ENCODE results near the gene CDK14. TPM values are rescaled to one million over a fixed set of nuclear protein-coding genes. Genes with fewer than 3 reads are reported as not detected.

The CDK14 gene
- total RNA-seq, result 10 to 100 TPM in 2 of 4 donors, 1 to 10 TPM in 1, under 1 TPM in 1; 0.18 to 74.3 (median 7.3) TPM

DNA sequence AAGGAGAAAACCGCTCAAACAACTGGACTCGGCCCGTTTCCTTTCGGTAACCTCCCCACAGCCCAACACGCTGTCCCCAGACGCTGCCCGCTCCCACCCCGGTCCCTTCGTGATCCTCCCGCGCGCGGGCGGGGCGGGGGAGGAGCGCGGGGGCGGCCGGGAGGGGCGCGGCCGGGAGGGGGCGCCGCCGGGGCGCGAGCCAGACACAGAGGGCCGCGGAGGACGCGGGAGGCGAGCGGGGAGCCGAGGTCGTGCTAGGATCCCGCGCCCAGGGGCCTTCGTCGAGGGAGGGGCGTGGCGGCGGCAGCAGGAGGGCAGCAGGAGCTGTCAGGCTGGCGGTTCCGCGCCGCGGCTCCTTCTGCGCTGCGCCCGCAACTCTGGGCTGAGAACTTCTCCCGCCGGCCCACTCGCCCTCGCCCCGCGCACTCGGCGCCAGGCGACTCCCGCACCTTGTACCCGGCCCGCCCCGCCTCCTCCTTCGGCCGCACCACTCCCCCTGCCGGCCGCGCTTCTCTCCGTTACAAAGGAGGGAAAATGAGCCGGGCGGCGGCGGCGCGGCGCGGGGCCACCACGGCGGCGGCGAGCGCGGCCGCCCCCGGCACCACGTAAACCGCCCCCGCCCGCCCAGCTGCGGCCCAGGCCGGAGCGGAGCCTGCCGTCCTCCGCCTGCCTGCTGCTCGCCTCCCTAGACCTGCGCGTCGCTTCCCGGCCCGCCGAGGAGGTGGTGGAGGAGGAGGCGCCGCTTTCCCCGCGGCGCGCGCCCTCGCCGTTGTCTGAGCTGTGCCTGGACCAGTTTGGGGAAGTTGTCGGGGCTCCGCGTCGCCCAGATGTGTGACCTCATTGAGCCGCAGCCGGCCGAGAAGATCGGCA is at the start of gene CDK14:
CDK14 (plus strand) TSS at position 521 of the 870 bp plus-strand sequence; CDS start at position 828, 307 bp downstream.
- Histone ChIP-seq H3K4me3 (peak within 1 kb of the TSS; percentile 63 to 67 (median 65)), H3K4me1 (peaks cover 0 to 9% (median 2%) of the 10 kb centered on the region in 4 donors), H3K27me3 (no peaks in the 10 kb centered on the region), H3K9me3 (no peaks in the 10 kb centered on the region), H3K36me3 (no peaks in the 10 kb centered on the region), H3K27ac (peak within 1 kb of the TSS; percentile 34 to 80 (median 63))
- TF ChIP-seq POLR2A (IDR thresholded peaks at IDR 0.05), result no peak
- TF ChIP-seq, protein P1, sequence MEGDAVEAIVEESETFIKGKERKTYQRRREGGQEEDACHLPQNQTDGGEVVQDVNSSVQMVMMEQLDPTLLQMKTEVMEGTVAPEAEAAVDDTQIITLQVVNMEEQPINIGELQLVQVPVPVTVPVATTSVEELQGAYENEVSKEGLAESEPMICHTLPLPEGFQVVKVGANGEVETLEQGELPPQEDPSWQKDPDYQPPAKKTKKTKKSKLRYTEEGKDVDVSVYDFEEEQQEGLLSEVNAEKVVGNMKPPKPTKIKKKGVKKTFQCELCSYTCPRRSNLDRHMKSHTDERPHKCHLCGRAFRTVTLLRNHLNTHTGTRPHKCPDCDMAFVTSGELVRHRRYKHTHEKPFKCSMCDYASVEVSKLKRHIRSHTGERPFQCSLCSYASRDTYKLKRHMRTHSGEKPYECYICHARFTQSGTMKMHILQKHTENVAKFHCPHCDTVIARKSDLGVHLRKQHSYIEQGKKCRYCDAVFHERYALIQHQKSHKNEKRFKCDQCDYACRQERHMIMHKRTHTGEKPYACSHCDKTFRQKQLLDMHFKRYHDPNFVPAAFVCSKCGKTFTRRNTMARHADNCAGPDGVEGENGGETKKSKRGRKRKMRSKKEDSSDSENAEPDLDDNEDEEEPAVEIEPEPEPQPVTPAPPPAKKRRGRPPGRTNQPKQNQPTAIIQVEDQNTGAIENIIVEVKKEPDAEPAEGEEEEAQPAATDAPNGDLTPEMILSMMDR (IDR thresholded peaks at IDR 0.05), result peak in 4 of 6 experiments; percentile 26 to 59 (median 55)
- DNase-seq, result peak; percentile 74 to 86 (median 84)

DNA sequence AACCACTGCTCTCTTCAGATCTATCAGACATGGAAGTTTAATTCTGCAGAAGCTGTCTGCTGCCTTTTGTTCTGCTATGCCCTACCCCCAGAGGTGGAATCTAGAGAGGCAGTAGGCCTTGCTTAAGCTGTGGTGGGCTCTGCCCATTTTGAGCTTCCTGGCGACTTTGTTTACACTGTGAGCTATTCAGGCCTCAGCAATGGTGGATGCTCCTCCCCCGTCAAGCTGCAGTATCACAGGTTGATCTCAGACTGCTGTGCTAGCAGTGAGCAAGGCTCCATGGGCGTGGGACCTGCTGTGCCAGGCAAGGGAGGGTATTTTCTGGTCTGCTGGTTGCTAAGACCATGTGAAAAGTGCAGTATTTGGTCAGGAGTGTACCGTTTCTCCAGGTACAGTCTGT is 45.1 kb upstream of the CDK14 start:
- Histone ChIP-seq H3K4me1 (no peaks in the 10 kb centered on the region), H3K4me3 (no peak overlapping the region), H3K27me3 (no peaks in the 10 kb centered on the region), H3K36me3 (no peaks in the 10 kb centered on the region), H3K9me3 (no peaks in the 10 kb centered on the region), H3K27ac (no peak overlapping the region)
- DNase-seq, result no peak
- TF ChIP-seq, protein P1 (IDR thresholded peaks at IDR 0.05), result no peak
- no peak for TF ChIP-seq POLR2A (IDR thresholded peaks at IDR 0.05)

DNA sequence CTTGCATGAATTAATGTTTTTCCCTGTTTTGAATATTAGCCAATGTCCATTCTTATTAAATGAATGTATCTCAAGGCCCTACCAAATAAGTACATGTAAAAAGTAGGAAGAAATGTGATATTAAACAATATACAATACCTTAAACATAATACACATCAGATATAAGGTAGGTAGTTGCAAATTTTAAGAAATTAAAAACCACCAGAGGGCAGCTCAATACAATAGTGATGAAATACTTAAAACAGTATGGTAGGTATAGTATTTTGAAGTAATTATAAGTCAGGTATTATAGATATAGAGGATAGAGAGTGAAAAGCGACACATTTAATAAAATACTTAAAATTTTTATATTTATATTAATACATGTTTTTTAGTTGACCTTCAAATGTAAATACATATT is 43.6 kb upstream of the CDK14 start:
- Histone ChIP-seq H3K4me3 (no peak overlapping the region), H3K36me3 (no peaks in the 10 kb centered on the region), H3K27me3 (no peaks in the 10 kb centered on the region), H3K9me3 (no peaks in the 10 kb centered on the region), H3K4me1 (no peaks in the 10 kb centered on the region), H3K27ac (no peak overlapping the region)
- TF ChIP-seq POLR2A (IDR thresholded peaks at IDR 0.05), result no peak
- TF ChIP-seq, protein P1 (IDR thresholded peaks at IDR 0.05), result no peak
- DNase-seq, result no peak

DNA sequence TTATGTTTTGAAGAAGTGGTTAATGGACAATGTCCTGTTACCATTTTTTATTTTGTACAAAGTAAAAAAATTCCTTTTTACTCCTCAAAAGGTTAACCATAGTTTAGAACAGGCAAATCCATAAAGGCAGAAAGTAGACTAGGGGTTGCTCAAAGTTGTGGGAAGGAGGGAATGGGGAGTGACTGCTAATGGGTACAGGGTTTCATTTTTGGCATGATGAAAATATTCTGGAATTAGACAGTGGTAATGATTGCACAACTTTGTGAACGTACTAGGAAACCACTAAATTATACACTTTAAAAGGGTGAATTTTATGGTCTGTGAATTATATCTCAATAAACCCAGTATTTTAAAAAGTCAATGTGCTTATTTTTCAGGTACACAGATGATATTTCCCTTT is 35.4 kb upstream of the CDK14 start:
- Histone ChIP-seq H3K9me3 (no peaks in the 10 kb centered on the region), H3K4me1 (no peaks in the 10 kb centered on the region), H3K27ac (no peak overlapping the region), H3K36me3 (no peaks in the 10 kb centered on the region), H3K4me3 (no peak overlapping the region), H3K27me3 (no peaks in the 10 kb centered on the region)
- no peak for TF ChIP-seq POLR2A (IDR thresholded peaks at IDR 0.05)
- TF ChIP-seq, protein P1 (IDR thresholded peaks at IDR 0.05), result no peak
- DNase-seq, result no peak

DNA sequence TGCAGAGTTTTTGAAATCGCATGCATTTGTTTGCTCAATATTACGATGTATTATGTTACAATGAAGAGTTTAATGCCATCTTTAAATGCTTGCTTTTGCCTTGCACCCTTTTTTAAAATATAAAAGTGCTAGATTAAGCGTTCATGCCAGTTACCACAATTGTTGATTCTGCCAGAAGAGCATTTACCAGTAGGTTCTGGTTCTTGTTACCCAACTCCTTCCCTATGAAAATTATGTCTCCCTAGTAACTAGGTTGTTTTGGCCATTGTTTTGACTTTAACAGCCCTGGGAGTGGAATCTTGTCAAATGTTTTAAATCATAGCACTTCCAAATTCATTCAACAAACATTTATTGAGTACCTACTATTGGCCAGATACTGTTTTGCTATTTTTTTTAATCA is 32.8 kb upstream of the CDK14 start:
- H3K9me3 ChIP-seq, result no peaks in the 10 kb centered on the region
- H3K36me3 ChIP-seq, result no peaks in the 10 kb centered on the region
- H3K27ac ChIP-seq, result no peak overlapping the region
- DNase-seq, result no peak
- no peak overlapping the region for H3K4me3 ChIP-seq
- TF ChIP-seq POLR2A (IDR thresholded peaks at IDR 0.05), result no peak
- TF ChIP-seq, protein P1 (IDR thresholded peaks at IDR 0.05), result no peak
- no peaks in the 10 kb centered on the region for H3K27me3 ChIP-seq
- no peaks in the 10 kb centered on the region for H3K4me1 ChIP-seq
